Measurements from ENCODE around the gene GTPBP3.

Gene GTPBP3

DNA sequence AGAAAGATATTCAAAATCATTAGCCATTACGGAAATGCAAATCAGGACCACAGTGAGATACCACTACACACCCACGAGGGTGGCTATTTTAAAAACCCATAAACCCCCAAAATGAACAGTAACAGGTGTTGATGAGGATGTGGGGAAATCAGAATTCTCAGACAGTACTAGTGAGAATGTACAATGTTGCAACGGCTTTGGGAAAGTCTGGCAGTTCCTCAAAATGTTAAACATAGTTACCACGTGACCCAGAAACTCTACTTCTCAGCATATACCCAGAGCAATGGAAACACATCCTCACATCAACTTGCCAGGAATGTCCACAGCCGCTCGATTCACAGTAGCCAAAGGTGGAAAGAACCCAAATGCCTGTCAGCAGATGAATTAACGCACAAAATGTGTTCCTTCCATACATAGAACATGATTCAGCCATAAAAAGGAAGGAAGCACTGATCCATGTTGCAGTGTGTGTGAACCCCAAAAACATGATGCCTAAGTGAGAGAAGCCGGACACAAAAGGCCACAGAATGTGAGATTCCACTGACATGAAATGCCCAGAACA, 32.8 kb downstream of the GTPBP3 start:
- H3K36me3 ChIP-seq (ENCODE audit: control insufficient read depth, insufficient read depth, low read length): no peaks in the 10 kb centered on the region
- no peak overlapping the region for H3K27ac ChIP-seq (ENCODE audit: low read depth, low read length)
- H3K9ac ChIP-seq (ENCODE audit: low read length): no peak overlapping the region

DNA sequence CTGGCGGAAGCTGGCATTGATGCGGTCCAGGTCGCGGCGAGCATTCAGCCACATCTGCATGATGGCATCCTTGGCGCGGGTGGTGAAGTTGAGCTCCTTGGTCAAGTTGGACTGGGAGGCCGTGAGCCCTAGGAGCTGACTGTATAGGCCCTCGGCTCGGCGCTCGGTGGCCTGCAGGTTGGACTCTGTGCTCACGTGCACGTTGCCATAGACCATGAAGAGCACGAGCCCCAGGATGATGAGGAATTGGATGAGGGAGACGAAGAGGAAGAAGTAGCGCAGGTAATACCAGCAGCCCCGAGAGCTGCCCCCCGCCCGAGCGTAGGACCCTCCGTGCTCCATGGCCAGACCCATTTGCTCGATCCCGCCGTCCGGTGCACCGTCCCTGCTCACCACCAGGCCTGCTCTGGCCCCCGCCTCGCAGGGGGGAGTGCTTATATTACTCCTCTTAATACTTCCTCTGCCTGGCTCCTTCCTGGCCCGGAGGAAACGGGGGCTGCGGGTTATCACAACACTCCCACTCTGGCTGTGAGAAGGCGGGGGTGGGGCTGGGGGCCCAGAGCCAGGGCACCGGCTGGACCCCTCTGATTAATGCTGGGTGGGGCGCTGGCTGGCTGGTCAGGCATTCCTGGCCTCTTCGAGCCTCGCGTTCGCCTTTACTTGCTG, 39.7 kb downstream of the GTPBP3 start, which contains the start of gene PLVAP:
PLVAP (minus strand) TSS at position 408 of the 666 bp plus-strand sequence; CDS start at position 354, 54 bp downstream.
- no peak within 1 kb of the TSS for H3K9ac ChIP-seq (ENCODE audit: low read length)
- peaks cover 7% of the 10 kb centered on the region for H3K9me3 ChIP-seq (ENCODE audit: control insufficient read depth, insufficient read depth, low read depth, low read length)
- no peak within 1 kb of the TSS for H3K27ac ChIP-seq (ENCODE audit: low read depth, low read length)
- no peaks in the 10 kb centered on the region for H3K27me3 ChIP-seq (ENCODE audit: control insufficient read depth, insufficient read depth, low read length)
- no peaks in the 10 kb centered on the region for H3K36me3 ChIP-seq (ENCODE audit: control insufficient read depth, insufficient read depth, low read length)
- peaks cover 13% of the 10 kb centered on the region for H3K4me1 ChIP-seq (ENCODE audit: control insufficient read depth, insufficient read depth, low read length)
- H3K4me3 ChIP-seq (ENCODE audit: low read depth, low read length): no peak within 1 kb of the TSS

More for the DNA sequence above, 32.8 kb downstream of the GTPBP3 start:
- Histone ChIP-seq H3K9me3 (ENCODE audit: control insufficient read depth, insufficient read depth, low read depth, low read length) (no peaks in the 10 kb centered on the region), H3K27me3 (ENCODE audit: control insufficient read depth, insufficient read depth, low read length) (no peaks in the 10 kb centered on the region), H3K4me3 (ENCODE audit: low read depth, low read length) (no peak overlapping the region), H3K4me1 (ENCODE audit: control insufficient read depth, insufficient read depth, low read length) (no peaks in the 10 kb centered on the region; the same call in 1 of the 2 replicates)

- Histone ChIP-seq H3K9me3 (ENCODE audit: control insufficient read depth, insufficient read depth, low read depth, low read length) (peaks cover 7% of the 10 kb centered on the region), H3K4me3 (ENCODE audit: low read depth, low read length) (no peak overlapping the region), H3K27me3 (ENCODE audit: control insufficient read depth, insufficient read depth, low read length) (no peaks in the 10 kb centered on the region), H3K4me1 (ENCODE audit: control insufficient read depth, insufficient read depth, low read length) (peaks cover 21% of the 10 kb centered on the region), H3K27ac (ENCODE audit: low read depth, low read length) (no peak overlapping the region), H3K36me3 (ENCODE audit: control insufficient read depth, insufficient read depth, low read length) (no peaks in the 10 kb centered on the region), H3K9ac (ENCODE audit: low read length) (no peak overlapping the region)
Observed at GRCh38 chr19:17378271-17378670, 40.9 kb downstream of the GTPBP3 start.

DNA sequence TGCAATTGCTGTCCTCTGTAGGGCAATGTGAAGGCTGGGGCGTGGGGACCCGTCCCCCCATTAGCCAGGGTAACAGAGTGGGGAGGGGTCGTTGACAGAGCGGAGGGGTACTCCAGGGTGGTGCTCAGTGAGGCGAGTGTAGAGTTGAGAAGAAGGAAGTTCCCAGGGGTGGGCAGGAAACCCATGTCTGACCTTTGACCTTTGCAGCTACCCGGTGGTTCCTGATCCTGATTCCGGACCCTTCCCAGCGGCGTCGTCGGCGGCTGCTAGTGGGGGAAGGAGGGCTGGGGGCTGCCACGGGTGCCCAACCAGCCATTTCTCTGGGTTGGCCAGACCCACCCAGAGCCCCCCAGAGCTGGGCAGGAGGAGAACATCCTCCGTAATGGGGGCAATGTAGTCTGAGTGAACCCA, 41.9 kb downstream of the GTPBP3 start:
- Histone ChIP-seq H3K27me3 (ENCODE audit: control insufficient read depth, insufficient read depth, low read length) (no peaks in the 10 kb centered on the region), H3K9me3 (ENCODE audit: control insufficient read depth, insufficient read depth, low read depth, low read length) (peaks cover 7% of the 10 kb centered on the region), H3K4me3 (ENCODE audit: low read depth, low read length) (no peak overlapping the region), H3K27ac (ENCODE audit: low read depth, low read length) (no peak overlapping the region), H3K9ac (ENCODE audit: low read length) (no peak overlapping the region), H3K36me3 (ENCODE audit: control insufficient read depth, insufficient read depth, low read length) (no peaks in the 10 kb centered on the region), H3K4me1 (ENCODE audit: control insufficient read depth, insufficient read depth, low read length) (peaks cover 21% of the 10 kb centered on the region)

- H3K27ac ChIP-seq (ENCODE audit: low read depth, low read length): no peak overlapping the region
- no peak overlapping the region for H3K4me3 ChIP-seq (ENCODE audit: low read depth, low read length)
- peaks cover 21% of the 10 kb centered on the region for H3K4me1 ChIP-seq (ENCODE audit: control insufficient read depth, insufficient read depth, low read length)
- H3K36me3 ChIP-seq (ENCODE audit: control insufficient read depth, insufficient read depth, low read length): no peaks in the 10 kb centered on the region
- H3K9ac ChIP-seq (ENCODE audit: low read length): no peak overlapping the region
- H3K27me3 ChIP-seq (ENCODE audit: control insufficient read depth, insufficient read depth, low read length): no peaks in the 10 kb centered on the region
- peaks cover 7% of the 10 kb centered on the region for H3K9me3 ChIP-seq (ENCODE audit: control insufficient read depth, insufficient read depth, low read depth, low read length)
Observed at GRCh38 chr19:17380426-17381138, 43.2 kb downstream of the GTPBP3 start.

- Histone ChIP-seq H3K27ac (ENCODE audit: low read depth, low read length) (no peak overlapping the region), H3K9me3 (ENCODE audit: control insufficient read depth, insufficient read depth, low read depth, low read length) (peaks cover 12% of the 10 kb centered on the region; the same call in 1 of the 2 replicates), H3K36me3 (ENCODE audit: control insufficient read depth, insufficient read depth, low read length) (no peaks in the 10 kb centered on the region), H3K4me1 (ENCODE audit: control insufficient read depth, insufficient read depth, low read length) (peaks cover 8% of the 10 kb centered on the region), H3K9ac (ENCODE audit: low read length) (no peak overlapping the region), H3K27me3 (ENCODE audit: control insufficient read depth, insufficient read depth, low read length) (peaks cover 4% of the 10 kb centered on the region), H3K4me3 (ENCODE audit: low read depth, low read length) (no peak overlapping the region)
Observed at GRCh38 chr19:17385878-17386611, 48.7 kb downstream of the GTPBP3 start.

GRCh38 chr19:17389288-17389687, 51.9 kb downstream of the GTPBP3 start:
- Histone ChIP-seq H3K4me3 (ENCODE audit: low read depth, low read length) (no peak overlapping the region), H3K4me1 (ENCODE audit: control insufficient read depth, insufficient read depth, low read length) (0 out of 2 replicates have a peak, but pooled peaks cover 2% of the 10 kb centered on the region), H3K9me3 (ENCODE audit: control insufficient read depth, insufficient read depth, low read depth, low read length) (peaks cover 11% of the 10 kb centered on the region; the same call in 1 of the 2 replicates), H3K36me3 (ENCODE audit: control insufficient read depth, insufficient read depth, low read length) (no peaks in the 10 kb centered on the region), H3K9ac (ENCODE audit: low read length) (no peak overlapping the region), H3K27me3 (ENCODE audit: control insufficient read depth, insufficient read depth, low read length) (peaks cover 4% of the 10 kb centered on the region), H3K27ac (ENCODE audit: low read depth, low read length) (no peak overlapping the region)

DNA sequence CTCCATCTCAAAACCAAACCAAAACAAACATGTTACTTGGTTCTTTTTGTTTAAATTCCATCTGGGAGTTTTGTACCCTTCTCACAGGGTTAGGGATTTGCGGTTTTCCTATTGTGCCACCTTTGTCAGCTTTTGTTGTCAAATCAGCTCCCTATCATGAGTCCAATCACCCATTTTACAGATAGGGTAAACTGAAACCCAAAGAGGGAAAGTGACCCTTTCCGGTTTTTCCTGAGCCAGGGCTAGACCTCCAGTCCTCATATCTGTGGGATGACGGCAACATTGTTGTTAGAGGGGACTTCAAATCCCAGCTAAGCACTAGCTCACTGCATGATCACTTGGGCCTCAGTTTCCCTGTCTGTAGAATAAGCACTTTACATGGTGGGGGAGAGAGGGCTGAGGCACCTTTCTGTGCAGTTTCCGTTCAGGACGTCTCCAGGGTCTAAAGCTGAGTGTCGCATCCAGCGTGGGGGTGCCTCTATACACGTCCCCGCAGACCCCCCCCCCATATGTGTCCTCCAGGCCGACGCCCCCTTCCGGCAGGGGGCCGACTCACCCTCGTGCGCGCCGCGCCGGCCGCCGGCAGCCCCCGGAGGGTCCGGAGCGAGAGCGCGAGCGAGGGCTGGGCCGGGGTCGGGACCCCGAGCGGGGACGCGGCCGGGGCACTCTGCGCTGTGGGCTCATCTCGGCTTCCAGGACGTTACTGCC, 52.8 kb downstream of the GTPBP3 start:
- Histone ChIP-seq H3K27me3 (ENCODE audit: control insufficient read depth, insufficient read depth, low read length) (peaks cover 4% of the 10 kb centered on the region), H3K9me3 (ENCODE audit: control insufficient read depth, insufficient read depth, low read depth, low read length) (peaks cover 11% of the 10 kb centered on the region; the same call in 1 of the 2 replicates), H3K9ac (ENCODE audit: low read length) (peak overlapping the region; percentile 47), H3K36me3 (ENCODE audit: control insufficient read depth, insufficient read depth, low read length) (no peaks in the 10 kb centered on the region), H3K4me1 (ENCODE audit: control insufficient read depth, insufficient read depth, low read length) (peaks cover 3% of the 10 kb centered on the region; the same call in 1 of the 2 replicates), H3K27ac (ENCODE audit: low read depth, low read length) (no peak overlapping the region), H3K4me3 (ENCODE audit: low read depth, low read length) (peak overlapping the region; percentile 75)

DNA sequence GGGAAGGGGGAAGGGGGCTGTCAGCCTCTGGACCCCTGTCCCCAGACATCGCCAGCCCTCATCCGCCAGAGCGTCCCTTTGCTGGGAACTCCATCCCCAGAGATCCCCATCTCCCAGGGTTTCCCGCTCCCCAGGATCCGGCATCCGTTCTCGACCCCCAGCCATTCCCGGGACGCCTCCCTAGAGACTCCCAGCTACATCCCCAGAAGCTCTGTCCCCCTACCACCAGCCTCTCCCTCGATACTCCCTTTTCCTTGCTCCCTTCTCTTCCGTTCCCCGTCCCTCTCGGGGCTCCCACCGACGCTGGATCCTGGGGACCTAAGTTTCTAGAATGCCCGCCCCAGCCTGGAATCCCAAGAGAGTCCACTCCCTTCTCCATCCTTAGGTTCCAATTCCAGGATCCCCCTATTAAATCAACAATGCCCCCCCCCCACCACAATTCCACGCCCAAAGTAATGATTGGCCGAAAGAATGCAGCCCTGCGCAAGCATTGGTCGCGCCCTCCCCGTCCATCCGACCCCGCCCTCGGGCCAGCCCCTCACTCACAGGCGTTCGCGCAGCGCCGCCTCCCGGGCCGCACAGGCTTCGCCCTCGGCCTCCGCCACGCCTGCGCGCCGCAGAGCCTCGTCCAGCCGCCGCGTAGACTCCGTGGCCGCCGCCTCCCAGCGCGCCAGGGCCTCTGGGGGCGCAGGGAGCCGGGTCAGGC, 53.5 kb downstream of the GTPBP3 start:
- Histone ChIP-seq H3K9ac (ENCODE audit: low read length) (peak overlapping the region; percentile 47), H3K27me3 (ENCODE audit: control insufficient read depth, insufficient read depth, low read length) (peaks cover 4% of the 10 kb centered on the region), H3K9me3 (ENCODE audit: control insufficient read depth, insufficient read depth, low read depth, low read length) (peaks cover 11% of the 10 kb centered on the region; the same call in 1 of the 2 replicates), H3K36me3 (ENCODE audit: control insufficient read depth, insufficient read depth, low read length) (no peaks in the 10 kb centered on the region), H3K4me1 (ENCODE audit: control insufficient read depth, insufficient read depth, low read length) (peaks cover 5% of the 10 kb centered on the region; the same call in 1 of the 2 replicates), H3K4me3 (ENCODE audit: low read depth, low read length) (peak overlapping the region; percentile 75), H3K27ac (ENCODE audit: low read depth, low read length) (no peak overlapping the region)
